ENCODE measurements around the gene NEK1. TPM values are rescaled to one million over a fixed set of nuclear protein-coding genes. Genes with fewer than 3 reads are reported as not detected.
"Not testable (repeated sequence)": the region's sequence is repeated elsewhere in the genome, so short reads cannot be mapped to it uniquely, and the experiment has no call there.

NEK1 gene
- total RNA-seq, 1 donor from 2014 or later, result 5.2 TPM

DNA sequence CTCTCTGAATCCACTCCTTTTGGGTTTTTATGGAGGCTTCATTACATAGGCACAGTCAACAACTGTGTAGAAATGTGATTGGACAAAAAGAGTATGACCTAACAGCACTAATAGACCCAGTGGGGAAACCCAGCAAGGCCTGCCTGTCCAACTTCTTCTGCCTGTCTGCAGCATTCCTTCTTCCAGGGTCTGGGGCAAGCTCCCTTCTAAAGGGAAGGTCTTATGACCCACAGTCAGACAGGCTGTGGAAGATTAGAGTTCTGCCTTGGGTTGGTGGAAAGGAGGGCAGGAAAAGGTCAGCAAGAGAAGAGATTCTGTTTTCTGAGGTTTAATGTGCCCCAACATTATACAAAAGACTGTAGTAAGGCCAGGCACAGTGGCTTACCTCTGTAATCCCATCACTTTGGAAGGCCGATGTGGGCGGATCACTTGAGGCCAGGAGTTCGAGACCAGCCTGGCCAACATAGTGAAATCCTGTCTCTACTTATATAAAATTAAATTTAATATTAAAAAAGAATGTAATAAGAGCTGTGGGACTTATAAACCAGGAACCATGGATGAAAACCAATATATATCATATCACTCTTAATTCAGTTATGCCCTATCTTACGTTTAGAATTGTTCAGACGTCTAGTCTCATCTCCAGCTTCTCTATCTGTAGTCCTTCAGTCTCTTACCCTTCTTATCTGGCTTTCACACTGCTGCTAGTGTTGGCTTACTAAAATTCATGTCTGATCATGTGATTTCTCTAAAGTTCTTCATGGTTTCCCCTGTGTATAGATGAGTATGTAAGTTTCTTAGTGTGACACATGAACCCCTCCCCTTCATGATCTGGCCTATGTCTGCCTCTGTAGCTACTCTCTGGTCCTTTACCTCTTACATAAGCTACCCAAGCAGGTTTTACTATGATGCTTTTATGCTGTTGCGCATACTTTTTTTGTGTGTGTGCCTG, 14.2 kb upstream of the NEK1 start:
- no peak for DNase-seq (ENCODE audit: low read depth, low spot score)

DNA sequence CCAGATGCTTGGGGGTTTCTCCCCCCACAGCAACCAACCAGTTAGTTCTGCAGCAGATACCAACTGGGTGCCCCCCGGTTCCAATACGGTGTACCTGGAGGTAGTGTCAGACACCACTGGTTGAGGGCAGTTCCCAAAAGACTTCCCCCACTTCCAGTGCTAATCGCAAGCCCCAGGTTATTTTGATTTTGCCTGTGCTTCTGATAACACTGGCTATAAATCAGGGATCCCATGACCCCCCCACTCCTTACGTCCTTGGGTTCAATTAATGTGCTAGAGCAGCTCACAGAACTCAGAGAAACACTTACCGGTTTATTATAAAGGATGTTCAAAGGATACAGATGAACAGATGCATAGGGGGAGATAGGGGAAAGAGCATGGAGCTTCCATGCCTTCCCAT, 13.5 kb upstream of the NEK1 start:
- no peak for DNase-seq (ENCODE audit: low read depth, low spot score)

DNA sequence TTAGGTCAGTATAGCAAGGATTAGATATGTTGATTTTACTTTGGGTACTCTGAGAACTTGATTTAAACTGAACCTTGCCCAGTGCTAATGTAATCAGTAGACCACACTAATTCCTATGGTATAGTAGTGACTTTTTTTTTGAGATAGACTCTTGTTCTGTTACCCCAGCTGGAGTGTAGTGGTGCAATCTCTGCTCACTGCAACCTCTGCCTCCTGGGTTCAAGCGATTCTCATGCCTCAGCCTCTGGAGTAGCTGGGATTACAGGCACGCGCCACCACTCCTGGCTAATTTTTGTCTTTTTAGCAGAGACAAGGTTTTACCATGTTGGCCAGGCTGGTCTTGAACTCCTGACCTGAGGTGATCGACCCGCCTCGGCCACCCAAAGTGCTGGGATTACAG, 11.6 kb upstream of the NEK1 start:
- DNase-seq (ENCODE audit: low read depth, low spot score), result not testable (repeated sequence)

DNA sequence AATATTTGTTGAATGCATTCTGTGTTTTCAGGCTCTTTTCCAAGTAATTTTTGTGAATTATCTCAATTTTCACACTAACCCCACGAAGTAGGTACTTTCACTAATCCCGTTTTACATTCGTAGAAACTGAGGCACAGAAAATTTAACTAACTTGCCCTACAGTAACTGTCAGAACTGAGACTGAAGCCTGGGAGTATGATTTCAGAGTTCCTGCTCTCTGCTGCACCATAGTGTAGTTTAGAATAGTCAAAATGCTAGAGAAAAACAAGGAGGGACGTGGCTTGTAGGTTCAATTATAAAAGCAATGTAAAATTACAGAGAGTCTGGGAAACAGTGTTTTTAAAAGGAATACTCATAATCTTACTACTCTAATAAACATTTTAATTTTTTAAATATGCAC, 10.2 kb upstream of the NEK1 start:
- no peak for DNase-seq (ENCODE audit: low read depth, low spot score)

- no peak for DNase-seq (ENCODE audit: low read depth, low spot score)
Measured at GRCh38 chr4:169621731-169622492, 9.5 kb upstream of the NEK1 start.

GRCh38 chr4:169620880-169621248, 8.5 kb upstream of the NEK1 start:
- no peak for DNase-seq (ENCODE audit: low read depth, low spot score)

DNA sequence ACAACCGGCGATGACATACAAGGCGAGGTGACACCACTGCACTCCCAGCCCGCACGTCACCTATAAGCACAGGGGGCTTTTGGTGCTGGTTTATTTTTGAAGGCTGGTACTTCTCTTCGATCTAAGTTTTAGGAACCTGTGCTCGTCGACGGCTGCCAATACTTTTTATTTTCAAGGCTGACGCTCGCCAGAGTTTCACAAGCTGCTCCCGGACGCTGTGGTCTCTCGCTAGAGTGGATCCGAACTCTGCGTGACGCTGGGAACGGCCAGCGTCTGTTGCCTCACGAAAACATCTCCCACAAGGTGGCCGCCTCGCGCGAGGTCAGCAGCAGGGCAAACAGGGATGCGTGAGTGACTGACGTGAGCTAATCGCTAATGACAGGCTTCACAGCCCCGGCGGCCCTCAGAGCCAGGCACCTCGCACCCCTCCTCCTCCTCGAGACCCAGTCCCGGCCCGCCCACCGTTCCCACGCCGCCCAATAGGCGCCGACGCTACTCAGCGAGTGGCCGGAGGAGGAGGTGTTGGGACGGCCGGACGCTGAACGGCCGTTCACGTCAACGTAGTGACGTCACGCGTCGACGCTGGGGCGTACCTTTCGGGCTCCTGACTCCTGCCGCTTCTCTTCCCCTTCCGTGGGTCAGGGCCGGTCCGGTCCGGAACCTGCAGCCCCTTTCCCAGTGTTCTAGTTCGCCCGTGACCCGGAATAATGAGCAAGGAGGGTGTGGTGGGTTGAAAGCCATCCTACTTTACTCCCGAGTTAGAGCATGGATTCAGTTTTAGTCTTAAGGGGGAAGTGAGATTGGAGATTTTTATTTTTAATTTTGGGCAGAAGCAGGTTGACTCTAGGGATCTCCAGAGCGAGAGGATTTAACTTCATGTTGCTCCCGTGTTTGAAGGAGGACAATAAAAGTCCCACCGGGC, 7.8 kb upstream of the NEK1 start, which contains the start of gene CLCN3:
TSS of gene CLCN3 (plus strand) at position 621 of the 922 bp plus-strand sequence. CDS start 15,351 bp downstream, outside the sequence.
- DNase-seq (ENCODE audit: low read depth, low spot score), result peak; percentile 92

DNA sequence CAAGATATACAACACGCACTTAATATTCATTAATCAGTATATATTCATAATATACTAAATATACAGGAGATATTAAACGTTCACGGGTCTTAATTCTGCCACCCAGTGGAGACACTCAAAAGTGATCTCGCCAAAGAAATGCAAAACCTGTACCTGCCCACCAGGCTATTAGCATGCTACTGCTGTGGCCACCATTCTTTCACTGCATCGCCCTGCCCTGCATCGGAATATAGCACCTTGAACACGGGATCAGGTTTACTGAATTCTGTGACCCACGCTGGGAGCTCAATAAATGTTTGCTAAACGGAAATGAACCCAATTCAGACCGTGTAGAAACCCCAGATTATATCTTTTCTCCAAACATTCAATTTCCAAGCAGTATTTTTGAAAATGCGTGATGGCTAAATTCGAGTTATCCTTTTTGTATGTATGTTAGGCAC, 7.2 kb upstream of the NEK1 start:
- DNase-seq (ENCODE audit: low read depth, low spot score), result no peak

GRCh38 chr4:169618986-169619385, 6.6 kb upstream of the NEK1 start:
- DNase-seq (ENCODE audit: low read depth, low spot score), result no peak

DNA sequence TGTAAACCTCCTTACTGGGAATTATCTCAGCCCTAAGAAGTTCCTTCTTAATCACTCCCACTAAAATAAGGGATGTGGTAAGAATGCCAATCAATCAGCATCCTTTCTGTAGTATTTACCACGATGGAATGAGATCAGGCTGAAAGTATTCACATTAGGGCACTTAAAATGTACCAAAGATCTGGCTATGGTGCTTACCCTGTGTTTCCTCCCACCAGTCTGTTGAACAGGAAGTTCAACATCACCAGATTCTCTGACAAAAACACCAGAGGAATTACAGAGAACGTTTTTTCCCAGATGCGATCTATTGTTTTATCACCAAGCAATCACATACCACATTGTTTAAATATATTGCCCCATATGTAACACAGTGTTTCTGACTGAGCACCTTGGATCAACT, 5.9 kb upstream of the NEK1 start:
- DNase-seq (ENCODE audit: low read depth, low spot score), result no peak

- DNase-seq (ENCODE audit: low read depth, low spot score), result no peak
Measured at GRCh38 chr4:169617306-169617705, 4.9 kb upstream of the NEK1 start.

DNA sequence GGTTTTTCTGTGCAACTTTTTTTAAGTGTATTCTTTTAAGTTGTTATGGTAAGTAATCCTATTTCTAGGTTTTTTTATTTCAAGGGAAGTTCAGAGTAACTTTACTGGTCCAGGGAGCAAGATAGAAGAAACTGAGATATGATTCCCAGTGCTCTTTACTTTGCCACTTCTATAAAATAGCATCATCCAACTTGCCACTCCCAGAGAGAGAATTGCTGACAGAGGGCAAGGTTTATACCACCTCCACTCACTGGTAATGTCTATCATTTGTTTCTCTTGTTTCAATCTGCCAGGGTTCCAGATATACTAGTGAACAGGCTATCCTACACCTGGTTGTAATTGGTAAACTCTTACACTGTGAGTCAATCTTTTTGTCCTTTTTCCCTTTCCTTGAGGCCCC, 4.5 kb upstream of the NEK1 start:
- no peak for DNase-seq (ENCODE audit: low read depth, low spot score)

GRCh38 chr4:169615467-169616106, 3.2 kb upstream of the NEK1 start:
- DNase-seq (ENCODE audit: low read depth, low spot score), result no peak

GRCh38 chr4:169612871-169613859, 782 bp upstream of the NEK1 start:
- no peak for DNase-seq (ENCODE audit: low read depth, low spot score)

DNA sequence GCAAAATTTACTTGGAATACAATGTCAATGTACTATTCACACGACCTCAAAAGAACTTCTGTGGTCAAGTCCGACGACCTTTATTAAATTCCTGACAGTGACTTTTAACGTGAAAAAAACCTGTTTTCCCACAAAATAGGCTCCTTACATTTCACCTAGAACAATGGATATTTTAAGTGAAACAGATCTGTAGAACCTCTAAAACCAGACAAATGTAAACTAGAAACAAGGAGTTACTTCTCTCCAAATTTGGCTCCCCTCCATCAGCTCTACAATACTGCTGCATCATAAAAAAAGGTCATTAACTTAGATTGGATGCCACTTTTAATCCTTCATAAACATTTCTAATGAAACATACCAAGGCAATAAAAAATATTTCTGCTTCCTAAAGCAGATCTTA, 1.2 kb downstream of the NEK1 start:
- DNase-seq (ENCODE audit: low read depth, low spot score), result no peak

- DNase-seq (ENCODE audit: low read depth, low spot score), result no peak
Measured at GRCh38 chr4:169604903-169605331, 7.5 kb downstream of the NEK1 start.

- no peak for DNase-seq (ENCODE audit: low read depth, low spot score)
Measured at GRCh38 chr4:169604131-169604900, 8.1 kb downstream of the NEK1 start.

- DNase-seq (ENCODE audit: low read depth, low spot score), result no peak
Measured at GRCh38 chr4:169603312-169603711, 9.1 kb downstream of the NEK1 start.

All from pulmonary artery endothelial cell (primary cell).